SW480 (cell line): Measurements from ENCODE around the gene PDZK1IP1.

ENCODE experiments used
- DNase-seq: peaks from one replicate; pipeline ENCODE4 v3.0.0-alpha.2; 2016; ENCODE audit warnings: low spot score

Gene PDZK1IP1

DNA sequence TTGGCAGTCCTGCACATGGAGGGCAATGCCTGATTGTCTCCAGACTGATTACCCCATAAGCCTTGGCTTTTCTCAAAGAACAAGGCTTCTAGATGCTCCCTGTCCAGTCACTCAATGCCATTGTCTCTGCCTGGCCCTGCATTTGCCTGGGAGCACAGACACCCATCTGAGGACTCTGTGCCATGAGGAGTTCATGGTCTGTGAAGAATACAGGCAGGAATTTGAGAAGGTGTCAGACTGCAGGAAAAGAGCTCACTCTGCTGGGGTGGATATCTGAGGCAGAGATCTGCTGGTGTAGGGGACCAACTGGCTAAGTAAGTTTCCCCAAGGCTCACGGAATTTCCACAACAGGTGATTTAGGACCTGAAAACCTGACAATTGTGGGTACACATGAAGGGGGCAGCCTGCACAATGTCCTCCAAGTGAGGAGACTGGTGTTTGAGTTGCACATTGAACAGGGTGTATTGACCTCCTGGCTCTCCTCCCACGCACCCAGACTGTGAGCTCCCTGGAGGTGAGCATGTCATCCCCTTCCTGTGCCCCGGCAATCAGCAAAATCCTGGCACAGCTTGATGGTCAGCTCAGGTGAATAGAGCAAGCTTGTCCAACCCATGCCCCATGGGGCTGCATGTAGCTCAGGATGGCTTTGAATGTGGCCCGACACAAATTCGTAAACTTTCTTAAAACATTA lies 51.8 kb downstream of the PDZK1IP1 start:
- no peak for DNase-seq

DNA sequence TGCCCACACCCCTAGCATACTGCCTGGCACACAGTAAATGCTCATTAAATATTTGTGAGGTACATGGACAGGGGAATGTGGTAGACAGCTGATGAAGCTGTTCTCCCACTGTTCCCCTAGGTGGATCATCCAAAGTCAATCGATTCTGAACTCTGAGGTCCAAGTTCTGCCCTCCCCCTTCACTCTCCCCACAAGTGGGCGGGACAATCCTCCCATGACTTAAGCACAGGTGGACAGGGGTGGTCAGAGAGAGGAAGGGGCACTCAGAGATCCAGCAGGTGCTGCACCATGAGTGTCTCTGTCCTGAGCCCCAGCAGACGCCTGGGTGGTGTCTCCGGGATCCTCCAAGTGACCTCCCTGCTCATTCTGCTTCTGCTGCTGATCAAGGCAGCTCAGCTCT lies 52.6 kb downstream of the PDZK1IP1 start, which contains the start of gene CYP4A22:
Gene CYP4A22, plus strand, starts transcription at position 244 of the 400 bp plus-strand sequence. Its CDS starts 45 bp downstream, at position 289.
- no peak for DNase-seq
